SJCRH30 (cell line): Measurements from ENCODE around the gene BARHL2. TPM values are rescaled to one million over a fixed set of nuclear protein-coding genes. Genes with fewer than 3 reads are reported as not detected.

Experiments used
- DNase-seq, 2 experiments: peaks; one replicate each; pipeline ENCODE4 v3.0.0-alpha.2; 2015 to 2020
- H3K27ac ChIP-seq: fragments of 250-450 bp; sonication (Bioruptor Pico); 2 replicates; pipeline ENCODE4 v1.5.1; 2020; ENCODE audit warnings: mild to moderate bottlenecking, moderate library complexity
- H3K27me3 ChIP-seq: fragments of 250-450 bp; sonication (Bioruptor Pico); 2 replicates; pipeline ENCODE4 v1.5.1; 2020; ENCODE audit warnings: mild to moderate bottlenecking, moderate library complexity
- H3K36me3 ChIP-seq: fragments of 250-450 bp; sonication (Bioruptor Pico); 2 replicates; pipeline ENCODE4 v1.5.1; 2020; ENCODE audit warnings: mild to moderate bottlenecking, moderate library complexity
- H3K4me1 ChIP-seq: fragments of 250-450 bp; sonication (Bioruptor Pico); 2 replicates; pipeline ENCODE4 v1.5.1; 2020; ENCODE audit warnings: mild to moderate bottlenecking, moderate library complexity
- H3K4me3 ChIP-seq: fragments of 250-450 bp; sonication (Bioruptor Pico); 2 replicates; pipeline ENCODE4 v1.5.1; 2020; ENCODE audit warnings: mild to moderate bottlenecking, moderate library complexity
- H3K9me3 ChIP-seq: fragments of 250-450 bp; sonication (Bioruptor Pico); replicated peaks from 2 replicates; pipeline ENCODE4 v1.5.1; 2020; ENCODE audit warnings: mild to moderate bottlenecking, moderate library complexity
- total RNA-seq: library from RNA; depleted of rRNA; stranded (reverse); fragments of >200 nt; shearing (Covaris generic); gene quantifications from 2 replicates; pipeline ENCODE4 v1.2.3, GENCODE V29; 2014

The BARHL2 gene
- total RNA-seq, 1 experiment from 2014 or later: not detected

DNA sequence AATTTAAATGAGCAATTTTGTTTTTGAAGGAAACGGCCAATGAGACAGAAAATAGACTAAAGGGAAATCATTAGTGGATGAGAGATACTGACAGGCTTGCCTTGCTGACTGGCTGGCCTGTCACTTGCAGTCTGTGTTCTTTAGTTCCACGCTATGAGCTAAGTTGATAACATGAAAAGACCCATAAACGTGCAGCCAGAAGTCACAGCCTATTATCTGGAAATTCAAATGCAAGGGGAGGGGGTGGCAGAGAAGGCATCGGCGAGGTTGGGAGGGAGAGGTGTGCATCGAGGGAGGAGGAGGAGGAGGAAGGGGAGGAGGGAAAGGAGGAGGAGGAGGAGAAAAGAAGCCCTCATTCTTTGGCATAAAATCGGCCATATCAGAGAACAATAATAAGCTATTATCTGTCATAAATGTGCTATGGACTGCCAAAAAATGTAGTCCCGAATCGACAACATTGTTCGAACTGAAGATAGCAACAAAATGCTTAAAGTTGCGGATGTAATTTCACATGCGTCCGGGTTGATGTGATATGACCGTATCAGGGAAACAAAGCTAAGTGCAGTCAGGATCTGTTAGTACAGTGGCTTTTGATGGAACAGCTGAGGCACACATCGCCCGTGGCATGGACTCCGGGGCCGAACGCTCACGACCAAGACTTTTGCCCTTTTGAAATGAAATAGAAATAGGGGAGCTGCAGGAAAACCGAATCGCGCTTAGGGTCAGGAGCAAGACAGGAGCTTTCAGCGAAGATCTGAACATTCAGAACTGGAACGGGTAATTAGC lies 11.6 kb upstream of the BARHL2 start:
- DNase-seq: no peak
- Histone ChIP-seq H3K27me3 (no peaks in the 10 kb centered on the region), H3K4me1 (no peaks in the 10 kb centered on the region), H3K36me3 (no peaks in the 10 kb centered on the region), H3K27ac (no peak overlapping the region), H3K9me3 (no peaks in the 10 kb centered on the region), H3K4me3 (no peak overlapping the region)

DNA sequence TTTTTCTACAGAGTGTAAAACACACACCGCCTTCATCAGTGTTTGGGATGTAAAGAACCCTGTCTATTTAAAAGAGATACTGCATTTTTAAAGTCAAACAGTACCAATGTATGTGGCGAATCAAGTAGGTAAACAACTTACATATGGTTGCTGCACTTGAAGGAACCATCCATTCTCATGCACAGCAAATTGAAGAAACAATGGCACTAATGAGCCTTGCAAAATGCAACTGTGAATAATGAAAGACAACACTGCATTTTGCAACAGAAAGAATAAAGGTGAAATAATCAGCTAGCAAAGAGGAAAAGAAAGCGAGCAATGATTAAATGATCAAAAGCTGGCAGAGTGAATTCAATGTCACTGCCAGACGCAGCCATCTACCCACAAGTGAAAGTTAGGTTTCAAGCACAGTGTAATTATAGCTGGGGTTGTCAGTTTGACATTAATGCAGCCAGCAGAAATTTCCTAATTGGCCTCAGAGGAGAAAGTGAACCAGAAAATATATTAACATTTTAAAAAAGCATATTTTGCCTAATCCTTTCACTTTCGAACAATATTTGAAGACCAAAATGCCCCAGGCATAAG lies 10.9 kb upstream of the BARHL2 start:
- Histone ChIP-seq H3K27ac (no peak overlapping the region), H3K27me3 (no peaks in the 10 kb centered on the region), H3K36me3 (no peaks in the 10 kb centered on the region)

DNA sequence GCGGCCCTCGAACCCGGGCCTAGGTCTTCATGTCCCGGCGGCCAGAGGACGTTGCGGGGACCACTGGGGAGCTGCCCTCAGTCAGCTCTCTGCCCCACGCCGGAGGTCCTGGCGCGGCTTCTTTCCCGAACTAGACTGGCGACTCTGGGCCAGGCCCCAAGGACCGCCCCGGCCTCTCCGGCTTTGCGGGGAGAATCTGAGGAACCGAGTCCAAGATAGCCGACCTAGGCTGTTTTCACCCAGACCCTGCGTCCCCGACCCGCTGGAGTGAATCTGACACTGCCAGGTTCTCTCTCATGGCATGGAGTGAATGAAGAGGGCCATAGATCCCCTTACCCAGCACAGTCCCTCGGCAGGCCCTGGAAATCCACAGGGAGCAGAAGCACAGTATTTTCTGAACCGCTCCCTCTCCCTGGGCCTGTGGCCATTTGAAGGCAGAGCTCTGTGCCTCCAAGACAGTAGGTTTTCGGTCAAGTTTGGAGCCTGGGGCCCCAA lies 9.9 kb upstream of the BARHL2 start:
- Histone ChIP-seq H3K4me3 (no peak overlapping the region), H3K36me3 (no peaks in the 10 kb centered on the region), H3K27ac (no peak overlapping the region), H3K4me1 (no peaks in the 10 kb centered on the region), H3K9me3 (no peaks in the 10 kb centered on the region), H3K27me3 (no peaks in the 10 kb centered on the region)
- DNase-seq: no peak

More for the DNA sequence above, 10.9 kb upstream of the BARHL2 start:
- no peak for DNase-seq
- no peaks in the 10 kb centered on the region for H3K4me1 ChIP-seq
- H3K9me3 ChIP-seq: no peaks in the 10 kb centered on the region
- H3K4me3 ChIP-seq: no peak overlapping the region

DNA sequence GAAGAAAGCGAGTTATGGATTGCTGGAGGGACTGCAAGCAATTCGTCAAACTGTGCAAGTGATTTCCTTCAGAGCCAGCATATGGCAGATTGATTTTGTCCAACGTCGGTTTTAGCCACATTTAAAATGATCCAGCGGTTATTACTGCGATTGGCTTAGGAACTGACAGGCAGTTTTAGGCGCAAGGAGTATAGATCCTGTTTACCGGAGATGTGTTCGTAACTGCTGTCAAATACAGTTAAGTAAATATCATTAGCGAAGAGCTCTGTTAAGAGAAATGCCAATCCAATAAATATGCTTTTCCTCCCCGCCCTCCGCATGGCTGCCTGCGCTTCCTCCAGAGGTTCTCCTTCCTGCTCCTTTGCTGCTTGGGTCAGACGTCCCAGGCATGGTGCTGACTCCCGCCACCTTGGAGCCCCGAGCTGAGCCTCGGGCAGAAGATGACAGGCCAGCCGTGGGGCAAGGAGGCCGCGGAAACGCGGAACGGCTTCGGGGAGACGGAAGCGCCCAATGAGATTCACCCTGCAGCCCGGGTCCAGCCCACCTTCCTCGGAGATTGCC lies 9.4 kb upstream of the BARHL2 start:
- Histone ChIP-seq H3K4me3 (no peak overlapping the region), H3K4me1 (no peaks in the 10 kb centered on the region), H3K27ac (no peak overlapping the region), H3K9me3 (no peaks in the 10 kb centered on the region), H3K36me3 (no peaks in the 10 kb centered on the region), H3K27me3 (no peaks in the 10 kb centered on the region)
- DNase-seq: no peak

DNA sequence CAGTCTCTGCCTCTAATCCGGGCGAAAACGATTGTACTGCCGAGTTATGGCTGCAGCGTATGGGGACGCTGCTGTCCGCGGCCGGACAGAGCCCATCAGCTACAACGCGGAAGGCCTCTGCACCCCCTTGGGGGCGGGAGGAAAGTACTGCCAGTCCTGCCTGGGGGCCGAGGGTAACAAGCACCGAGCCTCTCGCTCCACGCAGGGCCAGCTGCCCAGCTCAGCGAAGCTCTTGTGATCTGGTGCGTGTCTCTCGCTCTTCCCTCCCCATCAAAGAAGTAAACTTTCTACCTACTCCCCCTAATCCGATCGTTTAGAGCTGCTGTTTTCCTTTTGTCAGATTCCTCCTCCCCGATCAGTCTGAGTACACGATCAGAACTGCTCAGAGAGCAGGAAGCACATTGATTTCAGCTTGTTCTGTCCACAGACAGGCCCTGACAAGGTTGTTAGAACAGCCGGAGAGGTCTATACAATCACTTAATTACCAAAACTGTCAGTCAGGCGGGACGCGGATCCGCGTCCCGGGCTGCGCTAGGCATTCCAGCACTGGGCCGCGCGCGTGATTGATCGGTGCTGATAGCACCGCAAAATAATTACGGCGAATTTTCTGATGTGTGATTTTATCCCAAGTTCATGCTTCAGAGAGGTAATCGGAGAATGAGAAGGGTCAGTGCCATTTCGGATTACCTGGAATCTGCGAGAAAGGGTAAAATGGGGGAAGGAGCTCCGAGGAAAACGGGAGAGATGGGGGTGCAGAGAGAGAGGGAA lies 8.7 kb upstream of the BARHL2 start:
- DNase-seq: no peak
- H3K9me3 ChIP-seq: no peaks in the 10 kb centered on the region
- no peaks in the 10 kb centered on the region for H3K27me3 ChIP-seq
- H3K4me1 ChIP-seq: no peaks in the 10 kb centered on the region
- no peak overlapping the region for H3K27ac ChIP-seq
- H3K36me3 ChIP-seq: no peaks in the 10 kb centered on the region
- no peak overlapping the region for H3K4me3 ChIP-seq

DNA sequence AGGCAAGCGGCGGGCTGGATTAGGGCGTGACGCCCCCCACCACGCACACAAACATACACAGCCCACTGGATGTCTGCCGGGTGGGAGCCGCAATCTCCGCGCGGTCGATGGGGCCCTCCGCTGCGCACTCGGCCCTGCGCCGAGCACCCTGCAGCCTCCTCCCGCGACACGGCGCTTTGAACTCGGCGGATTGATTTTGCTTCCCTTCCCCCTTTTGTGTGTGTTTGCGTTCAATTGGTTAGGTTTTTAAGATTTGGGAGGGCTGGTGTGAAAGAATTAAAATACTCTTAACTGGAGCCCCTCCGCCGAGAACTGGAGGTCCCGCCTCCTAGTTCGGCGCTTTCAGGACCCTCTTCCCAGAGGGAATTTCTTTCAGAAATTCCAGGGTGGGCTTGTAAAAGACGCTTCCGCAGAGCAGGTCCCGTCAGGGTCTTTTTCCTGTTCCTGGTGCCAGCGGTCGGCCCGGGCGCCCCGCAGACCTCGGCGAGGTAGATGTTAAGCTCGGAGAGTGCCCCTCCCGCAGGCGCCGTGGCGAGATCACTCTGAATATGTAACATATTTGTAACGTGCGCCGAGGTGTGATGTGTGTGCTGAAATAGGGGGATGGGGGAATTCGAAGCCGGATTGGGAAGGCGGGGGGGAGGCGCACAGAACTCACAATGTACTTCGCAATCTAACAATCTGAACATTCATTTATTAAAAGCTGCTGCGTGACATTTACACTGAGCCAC lies 8.0 kb upstream of the BARHL2 start:
- H3K9me3 ChIP-seq: no peaks in the 10 kb centered on the region
- H3K27me3 ChIP-seq: no peaks in the 10 kb centered on the region
- no peak overlapping the region for H3K4me3 ChIP-seq
- H3K4me1 ChIP-seq: no peaks in the 10 kb centered on the region
- no peak for DNase-seq
- no peaks in the 10 kb centered on the region for H3K36me3 ChIP-seq
- no peak overlapping the region for H3K27ac ChIP-seq

DNA sequence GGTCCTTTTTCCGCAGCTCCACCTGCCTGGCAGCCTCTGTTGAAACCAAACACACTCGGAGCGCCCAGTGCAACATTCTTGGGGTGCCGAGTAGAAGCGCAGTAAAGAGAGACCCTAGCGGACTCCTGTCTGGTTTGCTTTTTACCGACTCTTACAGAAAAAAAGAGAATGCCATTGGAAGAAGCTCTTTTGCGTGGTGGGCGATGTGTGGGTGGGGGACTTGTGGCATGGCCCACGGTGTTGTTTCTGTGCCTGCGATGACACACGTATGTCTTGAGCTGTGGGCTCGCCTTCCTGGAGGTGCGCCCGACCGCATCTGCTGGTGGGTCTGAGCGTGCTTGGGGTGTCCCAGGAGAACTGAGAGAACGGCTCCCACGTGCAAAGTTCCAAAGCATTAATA lies 7.3 kb upstream of the BARHL2 start:
- H3K27ac ChIP-seq: no peak overlapping the region
- no peak for DNase-seq

DNA sequence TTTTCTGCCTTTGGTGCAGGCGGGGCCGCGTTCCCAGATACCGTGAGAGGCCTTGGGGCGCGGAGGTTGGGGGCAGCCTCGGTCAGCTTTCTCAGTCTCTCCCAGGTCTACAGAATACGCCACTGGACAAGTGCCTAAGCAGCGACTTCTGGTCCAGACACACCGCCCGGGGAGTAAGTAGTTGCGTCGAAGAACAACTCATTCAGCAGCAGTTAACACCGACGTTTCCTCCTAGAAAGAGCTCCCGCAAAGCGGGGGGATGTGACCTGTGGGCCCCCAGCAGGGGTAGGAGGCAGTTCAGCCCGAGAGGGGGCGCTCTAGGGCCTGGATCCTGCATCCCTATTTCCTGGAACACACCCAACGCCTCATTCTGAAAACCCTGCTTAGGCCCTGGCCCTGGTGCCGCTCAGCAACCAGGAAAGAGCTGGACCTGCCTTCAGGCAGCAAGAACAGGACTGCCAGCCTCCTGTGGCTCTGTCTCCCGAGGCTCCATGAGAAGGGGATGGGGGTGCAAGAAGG lies 6.5 kb upstream of the BARHL2 start:
- Histone ChIP-seq H3K27ac (no peak overlapping the region), H3K27me3 (no peaks in the 10 kb centered on the region), H3K4me3 (no peak overlapping the region)

More for the DNA sequence above, 7.3 kb upstream of the BARHL2 start:
- Histone ChIP-seq H3K27me3 (no peaks in the 10 kb centered on the region), H3K4me1 (no peaks in the 10 kb centered on the region), H3K36me3 (no peaks in the 10 kb centered on the region), H3K9me3 (no peaks in the 10 kb centered on the region), H3K4me3 (no peak overlapping the region)

GRCh38 chr1:90722874-90723589 lies 5.9 kb upstream of the BARHL2 start:
- Histone ChIP-seq H3K27me3 (no peaks in the 10 kb centered on the region), H3K36me3 (no peaks in the 10 kb centered on the region), H3K27ac (no peak overlapping the region), H3K4me1 (no peaks in the 10 kb centered on the region), H3K4me3 (no peak overlapping the region), H3K9me3 (no peaks in the 10 kb centered on the region)
- DNase-seq: no peak

More for the DNA sequence above, 6.5 kb upstream of the BARHL2 start:
- no peaks in the 10 kb centered on the region for H3K9me3 ChIP-seq
- H3K36me3 ChIP-seq: no peaks in the 10 kb centered on the region
- no peaks in the 10 kb centered on the region for H3K4me1 ChIP-seq
- DNase-seq: peak in 1 of 2 experiments; percentile 18

DNA sequence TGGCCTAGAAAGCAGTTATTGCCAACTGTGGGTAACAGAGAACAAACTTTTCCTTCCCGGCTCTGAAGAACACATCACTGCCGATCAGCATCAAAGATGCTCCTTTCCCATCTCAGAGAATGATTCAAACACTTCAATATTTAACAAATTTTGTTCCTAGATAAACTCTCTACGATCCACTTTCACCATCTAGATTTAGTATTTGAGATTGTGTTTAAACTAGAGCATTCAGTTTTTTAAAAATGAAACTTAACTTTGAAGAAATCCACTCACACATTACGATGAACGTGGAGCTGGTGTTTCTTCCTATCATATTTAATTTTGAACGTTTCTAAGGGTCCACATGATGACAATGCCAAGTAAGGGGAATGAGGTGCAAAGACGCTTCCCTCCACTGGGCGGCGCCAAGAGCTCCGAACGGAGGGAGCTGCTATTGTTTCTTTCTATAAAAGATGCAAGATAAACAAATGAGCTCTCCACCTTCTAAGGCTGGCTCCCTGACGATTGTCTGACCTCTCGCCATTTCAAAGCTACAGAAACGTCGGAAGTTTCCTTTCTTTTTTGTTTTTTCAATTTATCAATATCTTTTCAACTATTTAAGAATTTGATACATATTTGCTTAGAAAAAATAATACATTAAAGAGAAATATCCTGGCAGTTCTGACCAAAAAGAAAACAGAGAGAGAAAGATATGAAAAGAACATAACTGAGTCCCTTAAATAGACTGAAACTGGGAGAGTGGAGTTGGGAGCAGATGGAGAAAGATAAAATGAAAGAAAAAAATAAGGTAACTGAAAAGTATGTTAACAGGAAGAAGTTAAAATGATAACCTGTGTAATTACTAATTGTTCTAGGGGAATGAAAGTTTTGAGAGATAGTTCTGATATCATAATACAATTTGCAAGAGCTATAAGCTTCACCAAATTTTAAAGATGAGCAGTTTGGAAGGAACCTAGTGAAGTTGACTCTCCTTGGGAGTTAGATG lies 4.4 kb upstream of the BARHL2 start:
- Histone ChIP-seq H3K4me3 (no peak overlapping the region), H3K27me3 (no peaks in the 10 kb centered on the region), H3K9me3 (no peaks in the 10 kb centered on the region), H3K27ac (no peak overlapping the region), H3K4me1 (no peaks in the 10 kb centered on the region), H3K36me3 (no peaks in the 10 kb centered on the region)
- DNase-seq: peak; percentile 55 to 81

DNA sequence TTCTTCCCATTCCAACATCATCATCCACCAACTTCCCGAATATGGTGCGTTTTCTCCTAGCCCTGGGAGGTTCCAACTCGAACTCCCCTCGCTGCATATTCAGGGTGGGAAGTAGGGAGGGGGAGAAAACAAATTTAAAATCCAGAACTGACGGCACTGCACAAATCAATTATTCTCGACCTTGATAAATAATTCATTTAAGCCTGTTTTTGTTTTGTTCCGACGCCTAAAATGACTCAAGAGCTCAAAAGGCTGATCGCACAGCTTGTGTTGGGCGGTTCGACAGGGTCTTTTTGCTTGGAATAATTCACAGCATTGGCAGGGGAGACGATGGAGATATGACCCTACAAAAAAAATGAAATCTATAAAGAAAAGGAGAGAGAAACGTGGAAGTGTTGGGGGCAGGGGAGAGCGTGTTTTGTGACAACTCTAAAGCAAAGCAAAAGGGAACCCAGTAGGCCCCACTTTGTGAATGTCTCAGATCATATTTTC lies 3.1 kb upstream of the BARHL2 start:
- no peaks in the 10 kb centered on the region for H3K9me3 ChIP-seq
- no peaks in the 10 kb centered on the region for H3K36me3 ChIP-seq
- no peaks in the 10 kb centered on the region for H3K4me1 ChIP-seq
- DNase-seq: no peak
- no peak overlapping the region for H3K4me3 ChIP-seq
- no peak overlapping the region for H3K27ac ChIP-seq
- no peaks in the 10 kb centered on the region for H3K27me3 ChIP-seq

- Histone ChIP-seq H3K27ac (no peak overlapping the region), H3K4me3 (no peak overlapping the region), H3K36me3 (no peaks in the 10 kb centered on the region), H3K4me1 (no peaks in the 10 kb centered on the region), H3K9me3 (no peaks in the 10 kb centered on the region), H3K27me3 (no peaks in the 10 kb centered on the region)
- DNase-seq: no peak
Measured at GRCh38 chr1:90719330-90720144, 2.4 kb upstream of the BARHL2 start.
